Suppressor macrophage treated with lipopolysaccharide for 1 hour (primary cell): Measurements from ENCODE around the gene CCDC138.

Experiments
- DNase-seq, 3 donors: peaks; one replicate each; pipeline ENCODE4 v3.0.0-alpha.2; 2020 to 2022

Gene CCDC138

DNA sequence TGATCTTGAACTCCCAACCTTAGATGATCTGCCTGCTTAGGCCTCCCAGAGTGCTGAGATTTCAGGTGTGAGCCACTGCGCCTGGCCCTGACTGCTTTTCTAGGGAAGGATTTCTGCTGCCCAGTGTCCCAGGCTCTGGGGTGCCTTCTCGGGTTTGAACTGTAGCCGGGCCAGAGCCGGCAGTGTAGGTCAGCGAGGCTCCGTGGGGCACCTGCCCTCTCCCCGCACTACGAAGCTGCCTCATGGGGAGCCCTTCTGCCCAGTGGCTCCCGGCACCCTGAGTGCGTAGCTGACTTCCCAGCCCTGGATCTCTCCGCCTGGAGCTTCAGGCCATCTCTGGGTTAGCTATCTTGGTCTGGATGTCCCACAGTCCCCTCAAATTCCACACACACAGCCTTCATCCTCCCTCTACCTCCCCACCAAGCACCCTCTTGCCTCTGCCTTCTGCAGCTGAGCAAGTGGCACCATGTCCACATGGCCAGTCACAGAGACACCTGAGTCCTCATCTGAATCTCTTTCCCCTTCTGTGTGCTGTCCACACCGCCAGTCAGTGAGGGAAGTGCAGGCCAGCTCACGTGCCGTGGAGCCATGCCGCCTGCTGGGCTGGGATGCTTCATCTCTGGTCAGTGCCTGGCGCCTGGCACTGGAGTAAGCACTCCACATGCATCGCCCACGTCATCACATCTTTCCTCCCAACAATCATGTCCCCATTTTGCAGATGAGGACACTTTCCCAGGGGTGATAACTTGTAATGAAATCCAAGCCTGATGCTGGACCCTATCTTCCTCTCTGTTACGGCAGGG, 133.2 kb downstream of the CCDC138 start:
- DNase-seq: no peak

DNA sequence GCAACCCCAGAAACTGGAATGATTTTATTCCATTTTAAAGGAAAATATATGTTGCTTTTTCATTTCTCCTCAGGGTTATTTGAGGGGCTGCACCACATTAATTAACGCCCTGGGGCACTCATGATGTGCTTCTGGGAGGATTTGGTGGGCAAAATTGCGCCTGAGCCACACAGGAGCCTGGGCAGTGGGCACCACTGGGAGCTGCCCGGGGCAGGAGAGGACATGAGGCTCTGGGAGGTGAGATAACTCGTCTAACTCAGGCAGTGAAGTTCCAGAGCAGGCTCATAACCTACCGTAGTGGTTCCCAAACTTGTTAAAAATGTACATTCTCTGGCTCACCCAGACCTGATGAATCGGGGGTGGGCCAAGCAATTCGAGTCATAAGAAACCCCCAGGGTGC, 134.1 kb downstream of the CCDC138 start:
- no peak for DNase-seq

- no peak for DNase-seq
These were observed 134.8 kb downstream of the CCDC138 start for GRCh38 chr2:108921096-108922030.

GRCh38 chr2:108922141-108922915, 135.8 kb downstream of the CCDC138 start:
- DNase-seq: no peak

DNA sequence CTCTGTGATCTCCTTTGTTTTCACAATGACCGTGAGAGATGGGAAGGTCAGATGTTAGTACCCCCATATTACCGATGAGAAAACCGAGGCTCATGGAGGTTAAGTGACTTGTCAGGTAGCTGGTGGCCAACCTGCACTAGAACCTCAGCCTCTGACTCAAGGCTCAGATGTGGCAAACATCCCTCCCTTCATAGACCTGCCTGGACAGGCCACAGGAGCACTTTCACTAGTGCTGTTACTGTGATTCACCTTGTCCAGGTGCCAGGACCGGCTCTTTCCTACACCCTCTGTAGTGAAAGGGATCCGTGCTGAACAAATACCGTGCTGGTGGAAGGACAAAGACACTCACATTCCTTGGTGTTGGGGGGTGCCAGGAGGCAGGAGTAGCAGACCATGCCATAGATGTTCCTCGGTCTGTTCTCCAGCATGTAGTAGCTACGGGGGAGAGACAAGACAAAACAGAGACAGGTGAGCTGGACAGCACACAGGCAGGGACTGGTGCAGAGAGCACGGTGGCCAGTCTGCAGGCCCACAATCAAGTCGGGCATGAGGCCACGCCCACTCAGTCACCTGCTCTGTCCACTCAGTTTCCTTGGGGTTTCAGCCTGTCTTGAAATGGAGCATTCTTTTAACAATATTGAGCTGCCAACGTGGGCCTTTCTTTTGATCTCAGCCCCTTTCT, 136.6 kb downstream of the CCDC138 start:
- DNase-seq: no peak

DNA sequence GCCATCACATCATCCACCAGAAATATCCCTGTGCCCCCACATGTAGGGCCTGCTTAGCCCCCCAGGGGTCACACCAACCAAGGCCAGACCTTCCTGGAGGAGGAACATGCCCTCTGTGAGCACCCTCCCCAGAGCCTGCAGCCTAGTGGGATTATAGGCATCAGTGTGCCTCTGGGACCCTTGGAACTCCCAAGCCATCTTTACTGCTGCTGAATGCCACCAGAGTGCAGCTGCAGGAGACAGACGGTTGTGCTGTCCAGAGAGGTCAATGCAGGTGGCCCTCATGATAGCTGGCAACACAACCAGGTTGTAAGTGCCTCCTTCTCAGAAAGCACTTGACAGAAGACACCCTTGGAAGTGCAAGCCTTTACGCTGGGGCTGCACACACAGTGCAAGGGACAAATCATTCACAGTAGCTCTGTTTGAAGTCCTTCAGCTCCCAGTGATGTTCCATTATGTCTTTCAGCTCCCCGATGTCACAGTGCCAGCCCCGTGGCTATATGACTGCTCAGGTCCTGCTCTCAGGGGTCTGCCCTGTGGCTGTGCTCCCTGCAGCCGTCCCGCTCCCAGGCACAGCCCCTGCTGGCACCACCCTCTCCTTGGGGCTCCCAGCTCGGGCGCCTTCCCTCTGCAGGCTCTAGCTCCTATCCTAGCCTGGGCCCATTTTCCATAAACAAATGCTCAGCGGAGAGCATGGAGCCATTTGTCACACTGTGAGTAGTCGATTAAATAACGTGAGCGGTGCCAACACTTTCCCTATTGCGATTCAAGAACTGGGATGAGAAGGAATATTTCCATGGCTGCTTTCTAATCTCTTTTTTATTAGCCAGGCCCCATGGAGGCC, 137.4 kb downstream of the CCDC138 start:
- DNase-seq: no peak

- no peak for DNase-seq
These were observed 138.1 kb downstream of the CCDC138 start for GRCh38 chr2:108924580-108925251.

DNA sequence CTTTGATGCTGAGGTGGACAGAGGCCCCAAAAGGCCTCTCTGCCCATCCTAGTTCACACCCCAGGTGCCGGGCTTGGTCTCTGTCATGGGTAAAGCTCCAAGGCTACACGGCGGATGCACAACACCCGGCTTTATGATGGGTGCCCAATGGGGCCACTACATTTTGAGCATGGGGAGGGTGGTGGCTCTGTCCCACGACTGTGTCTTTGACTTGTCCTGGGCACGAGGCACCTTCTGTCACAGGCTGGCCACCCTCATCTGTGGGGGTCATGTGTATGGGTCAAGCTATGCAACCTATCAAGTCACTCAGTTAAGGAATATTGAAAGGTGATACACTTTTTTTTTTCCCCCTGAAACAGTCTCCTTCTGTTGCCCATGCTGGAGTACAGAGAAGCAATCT, 138.7 kb downstream of the CCDC138 start:
- no peak for DNase-seq

GRCh38 chr2:108925735-108926134, 139.2 kb downstream of the CCDC138 start:
- DNase-seq: no peak
